ENCODE results near the gene MXD1. TPM values are rescaled to one million over a fixed set of nuclear protein-coding genes. Genes with fewer than 3 reads are reported as not detected.

The MXD1 gene

DNA sequence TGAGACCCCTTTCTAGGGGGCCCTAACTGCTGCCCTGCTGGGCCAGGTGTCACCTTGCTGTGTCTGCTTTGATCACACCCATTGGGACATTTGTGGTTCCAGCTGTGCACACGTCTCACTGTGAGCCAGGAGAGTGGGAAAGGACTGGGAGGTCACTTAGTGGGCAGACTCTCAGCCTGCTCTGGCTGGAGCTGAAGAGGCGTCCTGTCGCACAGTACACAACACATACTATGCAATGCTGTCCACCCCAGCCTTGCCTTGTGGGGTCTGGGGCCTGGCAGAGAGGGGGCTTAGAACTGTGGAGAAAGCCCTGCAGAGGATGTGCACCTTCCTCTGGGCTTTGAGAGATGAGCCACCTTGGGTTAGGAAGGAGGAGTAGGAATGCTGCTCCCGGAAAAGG, 71.8 kb downstream of the MXD1 start:
- Histone ChIP-seq H3K56ac (ENCODE audit: low read length) (no peak overlapping the region), H4K5ac (ENCODE audit: low read length) (no peak overlapping the region), H3K23ac (ENCODE audit: low read length) (no peak overlapping the region), H3K27me3 (ENCODE audit: insufficient read depth, low read length, poor library complexity) (no peaks in the 10 kb centered on the region), H3K36me3 (ENCODE audit: control insufficient read depth, insufficient read depth, low read length) (no peaks in the 10 kb centered on the region), H3K4ac (ENCODE audit: low read depth, low read length) (no peak overlapping the region), H3K79me1 (ENCODE audit: low read length) (no peaks in the 10 kb centered on the region), H3K18ac (ENCODE audit: low read length) (no peak overlapping the region), H3K4me1 (ENCODE audit: control insufficient read depth, low read depth, low read length) (no peaks in the 10 kb centered on the region), H2BK120ac (ENCODE audit: low read depth, low read length) (no peak overlapping the region), H3K4me2 (ENCODE audit: low read length) (no peak overlapping the region), H3K79me2 (ENCODE audit: control insufficient read depth, insufficient read depth, low read length) (no peaks in the 10 kb centered on the region), H2BK15ac (replicated peaks; ENCODE audit: low read depth) (no peak overlapping the region), H3K4me3 (ENCODE audit: low read length) (no peak overlapping the region), H4K8ac (ENCODE audit: low read depth, low read length) (no peak overlapping the region), H2AK5ac (ENCODE audit: low read length) (no peak overlapping the region), H2BK5ac (ENCODE audit: low read length) (no peak overlapping the region), H3K27ac (ENCODE audit: low read depth, low read length) (no peak overlapping the region), H3K9ac (ENCODE audit: low read length) (no peak overlapping the region)
- no CpG with 5 or more reads among the region's 4 CpGs for WGBS (ENCODE audit: extremely low coverage, insufficient coverage, low lambda C conversion rate)
- no peak for DNase-seq

DNA sequence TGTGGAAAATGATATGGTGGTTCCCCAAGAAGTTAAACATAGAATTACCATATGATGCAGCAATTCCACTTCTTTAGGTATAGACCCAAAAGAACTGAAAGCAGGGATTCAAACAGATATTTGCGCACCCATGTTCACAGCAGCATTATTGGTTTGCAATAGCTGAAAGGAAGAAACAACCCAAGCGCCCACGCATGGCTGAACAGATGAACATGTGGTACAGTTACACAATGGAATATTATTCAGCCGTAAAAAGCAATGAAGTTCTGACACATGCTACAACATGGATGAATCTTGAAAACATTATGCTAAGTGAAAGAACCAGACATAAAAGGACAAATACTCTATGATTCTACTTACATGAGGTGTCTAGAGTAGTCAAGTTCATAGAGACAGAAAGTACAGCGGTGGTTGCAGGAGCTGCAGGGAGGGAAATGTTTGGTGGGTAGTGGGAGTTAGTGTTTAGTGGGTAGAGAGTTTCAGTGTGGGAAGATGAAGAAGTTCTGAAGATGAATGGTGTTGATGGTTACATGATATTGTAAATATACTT, 73.3 kb downstream of the MXD1 start:
- no peak overlapping the region for H3K4me3 ChIP-seq (ENCODE audit: low read length)
- peaks cover 2% of the 10 kb centered on the region for H3K4me1 ChIP-seq (ENCODE audit: control insufficient read depth, low read depth, low read length)
- H3K18ac ChIP-seq (ENCODE audit: low read length), result no peak overlapping the region
- no peak overlapping the region for H2BK120ac ChIP-seq (ENCODE audit: low read depth, low read length)
- H4K5ac ChIP-seq (ENCODE audit: low read length), result no peak overlapping the region
- no peaks in the 10 kb centered on the region for H3K27me3 ChIP-seq (ENCODE audit: insufficient read depth, low read length, poor library complexity)
- H3K27ac ChIP-seq (ENCODE audit: low read depth, low read length), result no peak overlapping the region
- H3K79me1 ChIP-seq (ENCODE audit: low read length), result no peaks in the 10 kb centered on the region
- H3K79me2 ChIP-seq (ENCODE audit: control insufficient read depth, insufficient read depth, low read length), result no peaks in the 10 kb centered on the region
- no peak overlapping the region for H3K4me2 ChIP-seq (ENCODE audit: low read length)
- no CpG with 5 or more reads among the region's 5 CpGs for WGBS (ENCODE audit: extremely low coverage, insufficient coverage, low lambda C conversion rate)
- H3K56ac ChIP-seq (ENCODE audit: low read length), result no peak overlapping the region
- no peak overlapping the region for H4K8ac ChIP-seq (ENCODE audit: low read depth, low read length)
- no peak overlapping the region for H3K4ac ChIP-seq (ENCODE audit: low read depth, low read length)
- no peak overlapping the region for H2AK5ac ChIP-seq (ENCODE audit: low read length)
- H3K36me3 ChIP-seq (ENCODE audit: control insufficient read depth, insufficient read depth, low read length), result no peaks in the 10 kb centered on the region
- no peak overlapping the region for H2BK15ac ChIP-seq (replicated peaks; ENCODE audit: low read depth)
- H3K9ac ChIP-seq (ENCODE audit: low read length), result no peak overlapping the region
- DNase-seq, result no peak
- no peak overlapping the region for H2BK5ac ChIP-seq (ENCODE audit: low read length)
- no peak overlapping the region for H3K23ac ChIP-seq (ENCODE audit: low read length)

DNA sequence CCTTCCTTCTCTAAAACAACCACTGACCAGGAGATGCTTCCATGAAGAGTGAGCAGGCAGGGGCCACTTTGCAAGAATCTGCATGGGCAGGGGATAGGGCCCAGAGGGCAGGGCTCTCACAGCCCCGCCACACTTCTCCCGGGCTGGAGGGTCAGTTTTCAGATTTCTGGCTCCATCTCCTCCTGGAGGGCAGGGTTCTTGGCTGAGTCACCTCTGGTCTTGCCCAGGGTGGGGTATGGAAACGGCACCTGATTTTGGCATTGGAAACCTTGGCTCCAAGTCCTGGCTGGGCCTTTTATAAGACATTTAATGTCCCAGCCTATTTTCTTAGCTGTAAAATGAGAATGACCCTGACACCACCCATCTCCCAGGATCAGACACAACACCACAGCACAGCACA, 74.1 kb downstream of the MXD1 start:
- H3K27me3 ChIP-seq (ENCODE audit: insufficient read depth, low read length, poor library complexity), result no peaks in the 10 kb centered on the region
- no peak overlapping the region for H3K56ac ChIP-seq (ENCODE audit: low read length)
- H3K4me3 ChIP-seq (ENCODE audit: low read length), result no peak overlapping the region
- no peak overlapping the region for H3K4ac ChIP-seq (ENCODE audit: low read depth, low read length)
- no peaks in the 10 kb centered on the region for H3K36me3 ChIP-seq (ENCODE audit: control insufficient read depth, insufficient read depth, low read length)
- no peak overlapping the region for H2BK5ac ChIP-seq (ENCODE audit: low read length)
- H2AK5ac ChIP-seq (ENCODE audit: low read length), result no peak overlapping the region
- no peak for DNase-seq
- H4K5ac ChIP-seq (ENCODE audit: low read length), result no peak overlapping the region
- no peak overlapping the region for H2BK120ac ChIP-seq (ENCODE audit: low read depth, low read length)
- H4K8ac ChIP-seq (ENCODE audit: low read depth, low read length), result no peak overlapping the region
- no peak overlapping the region for H3K9ac ChIP-seq (ENCODE audit: low read length)
- no peaks in the 10 kb centered on the region for H3K79me1 ChIP-seq (ENCODE audit: low read length)
- H3K23ac ChIP-seq (ENCODE audit: low read length), result no peak overlapping the region
- no peak overlapping the region for H3K27ac ChIP-seq (ENCODE audit: low read depth, low read length)
- WGBS (ENCODE audit: extremely low coverage, insufficient coverage, low lambda C conversion rate), result no CpG with 5 or more reads among the region's 3 CpGs
- H3K4me1 ChIP-seq (ENCODE audit: control insufficient read depth, low read depth, low read length), result peaks cover 2% of the 10 kb centered on the region
- no peak overlapping the region for H2BK15ac ChIP-seq (replicated peaks; ENCODE audit: low read depth)
- H3K4me2 ChIP-seq (ENCODE audit: low read length), result no peak overlapping the region
- no peak overlapping the region for H3K18ac ChIP-seq (ENCODE audit: low read length)
- H3K79me2 ChIP-seq (ENCODE audit: control insufficient read depth, insufficient read depth, low read length), result no peaks in the 10 kb centered on the region

- Histone ChIP-seq H3K18ac (ENCODE audit: low read length) (no peak overlapping the region), H3K4me3 (ENCODE audit: low read length) (no peak overlapping the region), H2BK15ac (replicated peaks; ENCODE audit: low read depth) (no peak overlapping the region), H3K4me2 (ENCODE audit: low read length) (no peak overlapping the region), H2AK5ac (ENCODE audit: low read length) (no peak overlapping the region), H3K23ac (ENCODE audit: low read length) (no peak overlapping the region), H2BK120ac (ENCODE audit: low read depth, low read length) (no peak overlapping the region), H3K4me1 (ENCODE audit: control insufficient read depth, low read depth, low read length) (peaks cover 2% of the 10 kb centered on the region), H3K79me1 (ENCODE audit: low read length) (no peaks in the 10 kb centered on the region), H4K8ac (ENCODE audit: low read depth, low read length) (no peak overlapping the region), H3K36me3 (ENCODE audit: control insufficient read depth, insufficient read depth, low read length) (no peaks in the 10 kb centered on the region), H3K27me3 (ENCODE audit: insufficient read depth, low read length, poor library complexity) (no peaks in the 10 kb centered on the region), H2BK5ac (ENCODE audit: low read length) (no peak overlapping the region), H3K9ac (ENCODE audit: low read length) (no peak overlapping the region), H3K4ac (ENCODE audit: low read depth, low read length) (no peak overlapping the region), H3K56ac (ENCODE audit: low read length) (no peak overlapping the region), H4K5ac (ENCODE audit: low read length) (no peak overlapping the region), H3K79me2 (ENCODE audit: control insufficient read depth, insufficient read depth, low read length) (no peaks in the 10 kb centered on the region), H3K27ac (ENCODE audit: low read depth, low read length) (no peak overlapping the region)
- WGBS (ENCODE audit: extremely low coverage, insufficient coverage, low lambda C conversion rate), result no CpG with 5 or more reads among the region's 12 CpGs
- DNase-seq, result no peak
Observed at GRCh38 chr2:69989441-69990105, 74.7 kb downstream of the MXD1 start.

Small RNA genes lying within 50 kb of the gene (small RNA-seq; reads per million reads assigned to genes)
- gene RPL23AP92 (ENCODE audit: insufficient read depth), result not detected
